GM19455 (cell line): Measurements from ENCODE around the gene DDB1.
"Not testable (repeated sequence)": the region's sequence is repeated elsewhere in the genome, so short reads cannot be mapped to it uniquely, and the experiment has no call there.

Source experiments
- ATAC-seq: cut with Tn5 transposase; IDR thresholded peaks from one replicate; pipeline ENCODE4 v1.9.1; 2021; ENCODE audit not compliant: unreplicated experiment

Gene DDB1

DNA sequence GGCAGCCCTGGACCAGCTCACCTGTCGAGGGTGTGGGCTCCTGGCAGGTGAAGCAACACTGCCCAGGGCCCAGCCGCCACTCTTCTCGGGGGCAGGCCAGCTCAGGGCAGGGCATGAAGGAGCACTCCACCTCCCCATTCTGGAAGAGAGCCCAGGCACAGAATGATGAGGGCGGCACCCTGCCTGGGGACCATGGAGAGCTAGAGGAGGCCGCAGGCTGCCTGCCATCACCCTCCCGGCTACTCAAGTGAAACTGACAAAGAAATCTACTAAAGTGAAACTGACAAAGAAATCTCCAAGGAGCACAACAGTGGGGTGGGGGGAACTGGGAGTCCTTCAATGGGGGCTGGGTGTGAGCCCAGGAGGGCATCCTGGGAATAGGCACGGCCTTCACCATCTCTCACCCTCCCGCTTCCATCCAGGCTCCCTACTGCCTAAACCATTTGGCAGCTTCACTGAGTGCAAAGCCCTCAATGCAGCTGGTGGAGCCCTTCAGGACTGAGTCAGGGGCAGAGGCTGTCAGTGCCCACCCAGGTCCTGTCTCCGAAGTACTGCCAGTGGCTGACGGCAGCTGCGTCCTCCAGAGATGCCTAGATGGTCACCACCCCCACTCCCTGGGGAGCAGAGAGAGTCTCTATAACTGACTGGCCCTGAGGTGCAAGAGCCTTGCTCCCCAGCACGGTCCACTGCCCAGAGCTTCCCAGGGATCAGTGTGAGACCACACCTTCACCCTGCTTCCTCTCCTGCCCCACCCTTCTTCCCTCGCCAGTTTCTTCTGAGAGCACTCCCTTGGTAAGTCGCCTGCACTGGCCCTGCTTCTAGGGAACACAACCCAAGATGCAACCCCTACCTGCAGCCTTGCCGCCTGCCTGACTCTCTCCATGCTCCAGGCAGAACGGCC, 59.5 kb downstream of the DDB1 start:
- no peak for ATAC-seq

DNA sequence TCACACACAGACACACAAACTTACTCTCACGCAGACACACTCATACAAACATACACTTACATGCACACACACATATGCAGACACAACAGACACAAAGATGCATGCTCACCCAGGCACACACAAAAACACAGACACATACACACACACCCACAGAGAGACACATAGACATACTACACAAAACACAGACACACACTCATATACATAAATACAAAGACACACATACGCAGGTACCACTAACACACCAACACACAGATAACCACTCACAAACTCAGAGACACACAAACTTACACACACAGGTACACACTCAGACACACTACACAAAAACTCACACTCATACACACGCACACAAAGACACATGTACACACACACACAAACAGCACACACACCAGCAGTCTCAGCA, 60.2 kb downstream of the DDB1 start:
- no peak for ATAC-seq

GRCh38 chr11:61270354-61271076, 62.4 kb downstream of the DDB1 start:
- no peak for ATAC-seq

GRCh38 chr11:61268588-61269250, 64.2 kb downstream of the DDB1 start:
- no peak for ATAC-seq

DNA sequence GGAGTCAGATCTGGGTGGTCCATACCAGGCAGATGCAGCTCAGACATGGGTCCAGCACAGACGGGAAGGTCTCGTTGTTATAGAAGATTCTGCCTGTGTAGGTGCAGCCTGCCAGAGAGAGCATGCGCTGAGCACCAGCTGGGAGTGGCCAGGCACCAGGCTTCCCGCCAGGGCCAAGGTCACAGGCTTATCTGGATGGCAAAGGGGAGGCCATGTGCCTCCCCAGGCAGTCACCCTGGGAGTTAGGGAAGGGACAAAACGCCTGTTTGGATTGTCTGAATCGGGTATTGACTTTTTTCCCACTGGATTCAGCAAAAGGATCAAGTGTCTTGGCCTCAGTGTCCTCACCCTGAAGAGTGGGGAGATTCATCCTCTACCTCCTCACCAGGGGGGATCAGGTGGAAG, 65.5 kb downstream of the DDB1 start:
- ATAC-seq, result no peak

- ATAC-seq, result no peak
Measured at GRCh38 chr11:61266602-61267001, 66.3 kb downstream of the DDB1 start.

DNA sequence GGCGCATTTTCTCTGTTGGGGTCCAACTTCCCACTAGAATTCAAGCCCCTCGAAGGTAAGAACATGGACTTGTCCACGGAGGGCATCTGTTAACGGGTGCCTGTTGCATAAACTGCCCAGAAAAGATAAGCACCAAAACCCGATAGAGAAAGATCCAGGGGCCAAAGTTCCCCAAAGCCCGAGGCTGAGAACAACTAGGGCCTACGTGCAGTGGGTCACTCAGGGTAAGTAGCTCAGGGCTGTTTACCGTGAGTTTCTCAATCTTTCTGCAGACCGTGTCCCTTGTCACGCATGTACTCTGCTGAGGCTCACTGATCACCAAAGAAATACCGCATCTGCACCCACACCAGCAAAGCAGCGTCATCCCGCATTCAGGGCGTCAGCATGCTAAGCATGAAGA, 67.5 kb downstream of the DDB1 start:
- ATAC-seq, result no peak

GRCh38 chr11:61264795-61265194, 68.1 kb downstream of the DDB1 start:
- no peak for ATAC-seq

- no peak for ATAC-seq
Measured at GRCh38 chr11:61264371-61264770, 68.5 kb downstream of the DDB1 start.

- ATAC-seq, result no peak
Measured at GRCh38 chr11:61259363-61259762, 73.5 kb downstream of the DDB1 start.

GRCh38 chr11:61258546-61258945, 74.4 kb downstream of the DDB1 start:
- ATAC-seq, result no peak

- no peak for ATAC-seq
Measured at GRCh38 chr11:61256710-61257482, 76.0 kb downstream of the DDB1 start.

GRCh38 chr11:61254403-61255025, 78.4 kb downstream of the DDB1 start:
- ATAC-seq, result peak; percentile 59

DNA sequence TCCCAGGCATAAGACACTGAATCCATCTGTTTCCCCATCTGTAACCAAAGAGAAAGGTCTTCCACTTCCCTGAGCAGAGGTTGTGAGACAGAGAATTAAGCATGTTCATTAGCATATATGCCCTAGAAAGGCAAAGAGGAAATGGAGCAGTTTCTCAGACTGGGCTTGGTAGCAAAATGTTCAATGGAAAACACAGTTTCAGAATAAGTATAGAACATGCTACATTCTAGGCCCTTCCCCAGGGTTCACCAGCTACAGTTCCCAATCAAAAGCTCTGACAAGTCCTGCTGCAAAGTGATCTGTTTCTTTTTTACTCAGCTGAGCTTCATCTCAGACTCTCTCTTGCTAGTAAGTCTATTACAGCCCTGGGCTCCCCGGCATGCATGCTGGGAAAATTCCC, 80.6 kb downstream of the DDB1 start:
- ATAC-seq, result not testable (repeated sequence)

DNA sequence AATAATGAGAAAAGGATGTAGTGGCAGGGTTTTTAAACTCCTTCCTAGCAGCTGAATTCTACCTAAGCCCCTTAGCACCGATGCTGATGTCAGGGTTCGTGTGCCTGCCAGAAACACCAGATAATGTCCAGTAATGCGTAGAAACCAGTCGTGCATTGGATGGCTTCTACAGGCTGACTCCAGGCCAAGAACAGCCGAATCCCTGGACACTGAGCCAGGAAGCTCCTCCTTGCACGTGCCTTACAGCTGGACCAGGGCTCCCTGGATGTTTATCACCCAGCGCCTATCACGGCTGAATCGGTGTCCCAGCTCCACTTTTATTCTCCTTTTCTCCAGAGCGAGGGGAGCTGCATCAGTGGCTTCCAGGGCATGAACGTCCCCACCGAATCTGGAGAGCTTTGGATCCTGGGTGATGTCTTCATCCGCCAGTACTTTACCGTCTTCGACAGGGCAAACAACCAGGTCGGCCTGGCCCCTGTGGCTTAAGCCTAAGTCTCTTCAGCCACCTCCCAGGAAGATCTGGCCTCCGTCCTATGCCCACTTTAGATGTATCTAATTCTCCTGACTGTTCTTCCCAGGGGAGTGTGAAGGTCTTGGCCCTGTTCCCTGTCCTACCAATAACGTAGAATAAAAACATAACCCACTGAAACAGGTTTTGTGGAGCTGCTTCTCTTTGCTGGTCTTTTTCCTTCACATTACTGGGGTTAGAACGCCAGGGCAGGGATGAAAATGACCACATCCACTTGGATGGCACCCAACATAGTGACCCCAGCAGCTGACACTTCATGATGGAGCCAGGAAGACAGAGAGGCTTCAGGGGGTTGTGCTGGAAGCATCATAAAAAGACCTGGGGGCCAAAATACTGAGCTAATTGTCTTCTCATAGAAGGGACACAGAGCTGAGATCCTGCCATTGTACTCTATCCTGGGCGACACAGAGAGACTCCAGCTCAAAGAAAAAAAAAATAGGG, 81.8 kb downstream of the DDB1 start:
- ATAC-seq, result not testable (repeated sequence)
